ENCODE data around the gene GPR61.

GPR61 gene

DNA sequence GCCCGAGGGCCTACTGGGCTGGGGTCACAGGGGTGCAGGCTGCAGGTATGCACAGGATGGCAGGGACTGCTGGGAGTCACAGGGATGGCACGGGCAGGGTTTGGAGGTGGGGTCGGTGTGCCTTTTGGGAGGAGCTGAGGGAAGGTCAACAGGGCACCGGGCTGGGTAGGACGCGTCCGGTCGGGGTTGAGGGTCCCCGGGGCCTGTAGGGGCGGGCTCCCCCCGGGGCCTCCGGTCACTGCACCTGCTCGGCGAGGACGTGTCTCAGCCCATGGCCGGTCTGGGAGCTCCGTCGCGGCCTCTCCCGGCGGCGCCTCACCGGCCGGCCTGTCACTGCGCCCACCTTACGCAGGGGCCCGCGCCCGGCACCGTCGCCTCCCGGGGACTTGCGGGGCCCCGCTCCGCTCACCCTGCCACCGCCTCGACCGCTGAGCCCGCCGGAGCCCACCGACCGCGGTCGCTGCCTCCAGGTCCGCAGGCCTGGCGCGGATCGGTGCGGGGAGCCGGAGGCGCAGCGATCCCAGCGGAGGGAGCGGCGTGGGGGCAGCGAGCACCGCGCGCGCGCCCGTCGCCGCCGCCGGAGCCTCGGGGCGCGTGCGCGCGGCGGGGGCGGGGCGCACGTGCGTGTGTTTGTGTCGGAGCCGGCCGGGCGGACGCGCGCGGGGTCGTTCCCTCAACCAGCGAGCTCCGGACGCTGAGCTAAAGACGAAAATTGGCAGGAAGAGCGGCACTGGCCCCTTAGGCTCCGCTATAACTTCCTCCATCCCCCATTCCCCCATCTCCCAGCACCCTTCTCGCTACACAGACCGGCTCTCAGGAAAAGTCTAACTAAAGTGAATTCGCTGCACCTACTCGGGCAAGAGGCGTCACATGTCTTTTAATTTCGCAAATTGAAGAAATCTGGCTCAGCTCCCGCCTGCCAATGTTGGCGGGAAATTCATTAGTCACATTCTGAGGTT lies 30.2 kb upstream of the GPR61 start, which contains the start of gene AMIGO1:
Gene AMIGO1, minus strand, starts transcription at position 552 of the 959 bp plus-strand sequence. CDS start 815 bp downstream, outside the sequence.
- peak; percentile 50 to 84 (median 64) for DNase-seq

DNA sequence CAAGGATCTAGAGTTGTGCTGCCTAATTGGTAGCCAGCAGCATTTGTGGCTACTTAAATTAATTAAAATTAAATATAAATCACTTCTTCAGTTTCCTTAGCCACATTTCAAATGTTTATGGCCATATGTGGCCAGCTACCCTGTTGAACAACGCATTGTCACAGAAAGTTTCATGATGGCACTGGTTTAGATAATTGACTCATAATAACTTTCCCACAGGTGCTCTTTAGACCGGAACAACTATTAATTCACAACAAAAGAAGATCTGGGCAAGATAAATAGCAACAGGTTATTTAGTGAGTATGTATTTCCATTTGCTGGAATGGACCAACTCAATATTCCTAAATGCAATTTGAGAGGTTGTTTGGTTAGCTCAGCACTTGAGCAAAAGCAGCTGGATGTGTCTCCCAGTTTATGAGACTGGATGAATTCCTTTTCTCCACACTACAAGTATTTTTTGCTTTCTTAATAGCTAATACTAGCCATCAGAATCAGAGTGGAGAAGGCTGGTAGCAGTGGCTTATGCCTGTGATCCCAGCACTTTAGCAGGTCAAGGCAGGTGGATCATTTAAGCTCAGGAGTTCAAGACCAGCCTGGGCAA lies 26.5 kb upstream of the GPR61 start:
- no peak for DNase-seq

DNA sequence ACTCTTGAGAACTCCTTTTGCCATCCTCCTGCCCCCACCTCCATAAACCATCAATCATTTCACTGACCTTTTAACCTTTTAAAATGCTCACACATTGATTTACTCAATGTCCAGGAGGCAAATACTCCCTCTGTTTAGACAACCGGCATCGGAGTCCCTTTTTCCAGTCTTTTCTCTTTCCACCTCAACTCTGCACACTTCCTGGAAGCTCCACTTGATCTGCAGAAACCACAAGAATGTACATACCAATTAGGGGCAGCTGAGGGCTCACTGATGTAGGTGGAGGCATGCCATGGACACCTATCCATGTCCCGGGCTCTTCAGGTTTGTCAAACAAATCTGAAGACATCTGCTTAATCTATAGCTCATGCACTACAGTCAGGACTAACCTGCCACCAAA lies 24.8 kb upstream of the GPR61 start:
- DNase-seq = no peak

DNA sequence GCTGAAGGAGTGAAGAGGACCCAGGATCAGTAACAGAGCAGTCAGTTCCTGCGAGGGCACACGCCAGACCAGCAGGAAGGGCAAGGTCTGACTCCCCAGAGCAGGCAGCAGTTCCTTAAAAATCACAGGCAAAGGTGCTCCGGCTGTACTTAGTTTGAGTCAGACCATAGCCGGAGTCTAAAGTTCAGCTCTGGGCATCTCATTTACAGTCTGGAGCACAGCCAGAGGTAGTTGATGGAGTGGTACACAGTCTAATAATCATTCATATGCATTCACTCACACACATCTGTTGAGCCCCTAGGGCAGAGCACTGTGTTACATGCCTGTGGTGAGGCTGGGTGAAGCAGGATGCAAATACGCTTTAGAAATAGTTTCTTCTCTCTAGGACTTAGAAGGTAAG lies 22.8 kb upstream of the GPR61 start:
- no peak for DNase-seq

DNA sequence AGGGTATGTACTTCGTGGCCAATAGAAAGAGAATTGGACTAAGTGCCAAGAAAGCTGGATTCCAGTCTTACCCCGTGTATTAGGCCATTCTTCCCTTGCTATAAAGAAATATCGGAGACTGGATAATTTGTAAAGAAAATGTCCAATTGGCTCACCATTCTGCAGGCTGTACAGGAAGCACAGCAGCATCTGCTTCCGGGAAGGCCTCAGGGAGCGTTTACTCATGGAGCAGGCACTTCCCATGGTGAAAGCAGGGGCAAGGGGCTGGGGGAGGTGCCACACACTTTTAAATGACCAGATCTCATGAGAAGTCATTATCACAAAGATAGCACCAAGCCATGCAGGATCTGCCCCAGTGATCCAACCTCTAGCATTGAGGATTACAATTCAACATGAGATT lies 22.3 kb upstream of the GPR61 start:
- DNase-seq = no peak

DNA sequence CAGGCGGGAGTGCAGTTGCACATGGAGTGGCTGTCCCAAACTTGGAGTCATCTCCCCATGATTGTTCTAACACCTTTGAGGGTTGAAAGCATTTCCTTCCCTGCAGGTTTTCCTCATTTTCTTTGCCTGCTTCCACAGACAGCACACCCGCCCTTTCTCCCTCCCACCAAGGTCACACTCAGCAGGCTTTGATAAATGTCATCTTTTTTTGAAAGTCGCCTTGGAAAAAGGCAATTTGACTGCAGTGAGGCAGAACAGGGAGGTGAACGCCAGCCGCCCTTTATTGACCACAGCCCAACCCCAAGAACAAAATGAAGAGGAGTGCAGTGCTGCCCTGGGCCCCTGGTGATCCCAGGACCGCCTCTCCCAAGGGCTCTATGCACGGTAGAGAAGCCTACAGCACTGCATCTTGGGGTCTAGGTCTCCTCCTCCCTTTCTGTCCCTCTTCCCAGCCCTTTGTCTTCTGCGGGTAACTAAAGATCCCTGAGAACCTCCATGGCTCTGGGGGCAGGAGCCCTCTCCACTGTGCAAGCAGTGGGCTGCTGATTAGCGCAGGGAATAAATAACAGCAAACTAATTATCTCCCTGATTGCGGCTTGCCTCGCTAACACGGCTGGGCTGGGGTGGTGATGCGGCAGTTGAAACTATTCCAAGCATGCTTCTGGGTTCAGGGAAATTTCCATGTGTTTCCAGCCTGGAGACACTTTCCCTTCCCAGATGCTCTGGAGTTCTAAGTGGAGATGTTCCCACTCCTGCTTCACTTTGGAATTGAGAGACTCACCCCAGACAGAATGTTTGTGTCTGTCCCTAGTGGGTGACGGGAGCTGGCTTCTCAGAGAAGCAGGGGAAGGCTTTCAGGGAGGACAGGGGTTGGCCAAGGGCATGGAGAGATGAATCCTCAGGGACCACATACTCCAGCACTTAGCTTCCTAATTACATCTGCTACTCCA lies 18.4 kb upstream of the GPR61 start:
- no peak for DNase-seq

DNA sequence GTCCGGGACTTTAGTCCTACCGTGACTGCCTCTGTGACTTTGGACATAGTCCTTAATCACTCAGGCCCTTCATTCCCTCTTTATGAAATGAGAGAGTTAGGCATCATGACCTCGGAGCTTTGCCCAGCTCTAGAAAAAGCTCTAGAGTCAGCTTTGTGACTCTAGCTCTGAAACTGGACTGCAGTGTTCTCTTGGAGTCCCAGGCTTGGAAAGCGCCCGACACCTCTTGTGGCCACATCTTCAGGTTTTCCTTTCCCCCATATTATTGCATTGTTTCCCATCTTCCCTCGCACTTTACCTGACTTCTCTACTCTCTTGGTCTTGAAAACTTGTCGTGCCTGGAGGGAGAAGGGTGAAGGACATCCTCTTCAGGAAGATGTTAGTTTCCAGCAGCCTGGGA lies 17.6 kb upstream of the GPR61 start:
- DNase-seq = no peak

DNA sequence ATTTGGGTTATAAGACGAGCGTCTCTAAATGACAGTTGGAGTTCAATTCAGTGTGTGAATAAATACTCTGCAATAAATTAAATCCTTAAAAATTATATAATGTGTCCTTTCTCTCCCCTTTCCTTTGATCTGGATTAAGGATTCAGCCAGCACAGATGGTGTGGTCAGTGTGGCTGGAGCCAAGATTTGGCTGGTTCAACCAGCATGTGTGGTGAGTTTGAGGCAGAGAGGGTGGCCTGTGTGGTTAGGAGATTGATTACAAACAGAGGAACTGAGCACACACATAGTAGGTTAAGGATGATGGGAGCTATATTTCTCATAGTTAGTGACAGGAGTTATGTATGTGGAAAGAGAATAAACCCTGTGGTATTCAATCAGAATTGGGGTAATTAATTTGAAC lies 16.0 kb upstream of the GPR61 start:
- no peak for DNase-seq

DNA sequence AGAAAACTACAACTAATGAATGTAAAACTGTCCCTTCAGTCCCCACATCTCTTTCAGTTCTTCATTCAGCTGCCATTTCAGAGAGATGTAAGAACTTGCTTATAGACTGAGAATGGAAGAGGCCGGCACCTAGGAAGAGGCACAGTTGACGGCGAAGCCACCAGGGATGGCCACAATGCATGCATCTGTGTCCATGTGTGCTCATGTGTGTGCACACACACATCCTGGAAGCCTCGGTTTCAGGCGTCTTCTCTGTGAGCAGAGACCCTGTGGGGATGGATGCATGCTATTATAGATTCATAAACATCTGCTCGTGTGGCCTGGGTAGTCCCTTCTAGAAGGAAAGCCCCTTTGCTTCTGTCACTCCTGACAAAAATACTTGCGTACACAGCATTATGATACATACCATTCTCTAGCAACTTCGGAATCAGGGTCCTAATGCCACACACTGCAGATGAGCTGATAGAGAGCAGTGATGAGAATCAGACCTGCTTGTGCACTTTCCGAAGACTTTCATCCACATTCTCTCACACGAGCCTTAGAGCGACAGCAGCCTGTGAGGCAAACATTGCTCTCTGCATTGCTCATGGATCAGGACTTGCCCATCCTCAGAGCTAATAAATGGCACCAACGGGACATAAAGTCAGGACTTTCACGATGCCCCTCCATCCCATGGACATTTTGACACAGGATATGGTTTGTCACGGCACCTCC lies 12.4 kb upstream of the GPR61 start:
- DNase-seq = no peak

DNA sequence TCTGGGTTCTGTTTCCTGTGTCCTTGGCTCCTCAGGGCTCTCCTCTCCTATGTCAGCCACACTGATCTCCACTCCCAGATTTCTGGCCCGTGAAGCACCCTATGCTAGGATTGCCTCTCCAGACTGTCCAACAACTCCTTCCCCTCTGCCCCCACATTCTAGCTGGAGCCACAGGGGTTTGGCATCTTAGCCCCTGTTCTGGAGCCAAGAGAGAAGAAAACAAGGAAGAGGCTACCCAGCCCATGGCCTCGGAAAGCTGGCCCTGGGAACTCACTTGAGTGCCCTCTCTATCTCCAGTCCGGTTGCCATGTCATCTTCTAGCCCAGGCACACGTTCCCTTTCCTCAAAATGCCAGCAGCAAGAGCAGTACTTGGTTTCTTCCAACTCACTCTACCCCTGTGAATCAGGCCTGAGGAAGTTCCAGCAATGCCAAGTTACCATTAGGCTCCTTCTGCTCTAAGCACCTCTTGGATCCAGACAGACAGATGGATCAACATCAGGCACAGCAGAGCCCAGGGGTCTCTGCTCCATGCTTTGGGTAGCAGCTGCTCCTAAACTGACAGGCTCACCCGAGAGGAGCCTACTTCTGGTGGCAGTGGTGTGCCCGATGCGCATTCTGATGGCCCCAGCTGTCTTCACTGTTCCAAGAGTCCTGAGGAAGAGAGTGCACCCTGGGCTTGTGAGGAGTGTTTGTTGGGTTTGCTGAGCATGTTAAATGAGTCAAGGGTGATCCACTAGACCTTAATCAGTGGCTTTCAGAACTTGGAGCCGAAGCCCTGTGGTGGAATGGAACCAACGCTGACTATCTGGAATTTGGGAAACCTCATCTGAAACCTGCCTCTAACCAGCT lies 11.6 kb upstream of the GPR61 start:
- DNase-seq = no peak

DNA sequence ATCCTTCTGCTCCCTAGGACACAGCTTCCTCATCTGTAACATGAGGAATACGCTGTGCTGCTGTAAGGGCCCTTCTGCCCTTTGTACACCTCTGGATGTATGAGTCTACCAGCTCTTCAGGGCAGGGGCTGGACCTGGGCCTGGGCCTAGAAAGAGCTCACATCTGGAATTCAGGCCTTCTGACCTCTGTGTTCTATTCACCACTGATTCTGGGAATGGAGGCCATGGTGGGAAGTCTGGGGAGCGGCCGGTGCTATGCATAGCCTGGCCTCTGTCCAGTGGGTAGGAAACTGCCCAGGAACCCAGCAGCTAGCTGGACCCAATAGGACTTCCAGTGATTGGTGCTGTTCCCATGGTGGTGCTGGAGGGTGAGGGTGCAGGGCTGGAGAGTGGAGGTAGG lies 11.0 kb upstream of the GPR61 start:
- DNase-seq = no peak

DNA sequence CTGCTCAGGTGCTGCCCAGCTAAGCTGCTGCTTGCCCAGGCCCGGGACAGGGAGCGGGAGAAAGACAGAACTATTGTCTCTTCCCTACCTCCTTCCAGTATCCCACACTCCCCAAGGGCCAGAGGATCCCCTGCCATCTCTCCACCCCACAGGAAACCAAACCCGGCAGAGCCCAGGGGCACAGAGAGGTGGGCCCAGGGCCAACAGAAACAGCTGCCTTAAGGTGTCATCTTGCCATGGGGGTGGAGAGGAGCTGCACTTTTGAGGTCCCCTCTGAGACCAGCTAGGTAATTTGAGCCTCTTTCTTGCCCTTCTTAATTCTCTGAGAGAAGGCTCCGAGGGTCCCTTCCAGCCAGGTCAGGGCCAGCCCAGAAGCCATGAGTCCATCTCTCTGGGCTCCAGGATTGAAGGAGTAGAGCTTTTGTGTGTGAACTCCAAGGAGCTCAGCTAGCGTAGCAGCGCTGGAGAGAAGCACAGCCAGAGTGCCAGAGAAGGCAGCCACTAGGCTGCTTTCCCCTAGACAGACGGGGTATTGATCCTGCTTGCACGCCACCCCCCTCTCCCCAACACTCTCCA lies 9.7 kb upstream of the GPR61 start:
- DNase-seq = no peak

DNA sequence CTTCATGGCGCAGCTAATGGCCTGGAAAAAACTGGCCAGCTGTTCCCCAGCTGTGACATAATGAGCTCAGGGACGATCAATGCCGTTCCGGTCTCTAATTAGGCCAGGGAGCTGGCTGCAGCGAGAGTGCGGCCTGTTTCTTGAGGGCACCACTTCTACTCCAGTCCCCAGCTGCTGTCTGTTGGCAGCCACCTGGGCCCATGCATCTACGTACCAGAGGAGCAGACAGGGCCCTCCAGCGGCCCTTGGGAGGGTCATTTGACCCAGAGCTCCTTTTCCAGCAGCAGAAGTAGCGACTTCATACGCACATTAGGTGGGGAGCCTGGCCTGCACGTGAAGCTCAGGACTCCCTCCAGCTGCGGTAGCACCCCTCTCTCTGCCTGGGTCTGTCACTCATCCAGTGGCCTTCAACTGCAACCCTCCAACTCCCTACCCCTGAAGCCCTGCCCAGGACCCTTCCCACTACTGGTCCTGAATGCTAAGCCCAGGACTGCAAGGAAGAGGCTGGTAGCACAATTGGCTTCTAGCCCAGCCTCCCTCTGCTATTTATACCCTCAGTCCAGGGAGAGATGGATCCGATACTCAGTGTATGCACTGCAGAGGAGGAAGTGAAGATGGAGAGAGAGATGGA lies 9.1 kb upstream of the GPR61 start:
- DNase-seq = no peak

DNA sequence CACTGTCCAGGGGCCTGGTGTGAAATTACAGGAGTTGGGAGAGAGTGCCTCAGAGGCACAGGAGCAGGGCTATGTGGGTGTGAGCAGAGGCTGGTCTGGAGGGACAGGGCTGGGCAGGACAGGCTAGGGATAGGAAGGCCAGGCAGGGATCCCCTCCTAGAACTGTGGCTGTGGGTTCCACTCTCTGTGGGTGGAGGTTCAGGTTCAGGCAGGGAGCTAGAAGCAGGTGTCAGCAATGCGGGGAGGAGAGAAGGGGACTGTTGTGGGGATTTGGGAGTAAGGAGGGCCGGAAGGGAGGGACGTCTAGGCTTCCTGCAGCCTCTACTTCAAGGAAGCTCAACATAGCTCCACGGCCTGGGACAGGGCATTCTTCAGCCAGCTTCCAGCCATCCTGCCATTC lies 8.3 kb upstream of the GPR61 start:
- DNase-seq = no peak

DNA sequence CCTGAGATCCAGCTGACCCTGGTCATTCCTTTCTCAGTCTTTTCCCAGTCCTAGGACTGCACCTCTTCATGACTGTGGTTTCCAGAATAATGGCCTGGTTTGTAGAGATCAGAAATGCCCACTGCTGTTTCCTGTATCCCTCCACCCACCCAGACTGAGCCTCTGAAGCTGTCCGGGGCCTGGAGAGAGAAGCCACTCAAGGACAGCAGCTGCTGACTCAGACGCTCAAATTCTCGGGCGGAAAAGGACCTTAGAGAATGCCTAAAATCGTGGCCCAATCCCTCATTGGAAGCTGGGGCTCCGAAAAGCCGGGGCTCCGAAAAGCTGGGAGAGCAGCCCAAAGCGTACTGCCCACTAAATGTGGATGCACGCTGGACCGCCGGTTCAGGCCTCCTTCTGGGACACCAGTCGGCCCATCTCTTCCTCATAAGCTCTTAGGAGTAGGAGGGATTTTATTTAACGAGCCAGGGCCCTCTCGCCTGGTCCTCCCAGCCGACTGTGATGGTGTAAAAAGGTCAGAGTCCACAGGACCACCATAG lies 7.8 kb upstream of the GPR61 start:
- DNase-seq = no peak

DNA sequence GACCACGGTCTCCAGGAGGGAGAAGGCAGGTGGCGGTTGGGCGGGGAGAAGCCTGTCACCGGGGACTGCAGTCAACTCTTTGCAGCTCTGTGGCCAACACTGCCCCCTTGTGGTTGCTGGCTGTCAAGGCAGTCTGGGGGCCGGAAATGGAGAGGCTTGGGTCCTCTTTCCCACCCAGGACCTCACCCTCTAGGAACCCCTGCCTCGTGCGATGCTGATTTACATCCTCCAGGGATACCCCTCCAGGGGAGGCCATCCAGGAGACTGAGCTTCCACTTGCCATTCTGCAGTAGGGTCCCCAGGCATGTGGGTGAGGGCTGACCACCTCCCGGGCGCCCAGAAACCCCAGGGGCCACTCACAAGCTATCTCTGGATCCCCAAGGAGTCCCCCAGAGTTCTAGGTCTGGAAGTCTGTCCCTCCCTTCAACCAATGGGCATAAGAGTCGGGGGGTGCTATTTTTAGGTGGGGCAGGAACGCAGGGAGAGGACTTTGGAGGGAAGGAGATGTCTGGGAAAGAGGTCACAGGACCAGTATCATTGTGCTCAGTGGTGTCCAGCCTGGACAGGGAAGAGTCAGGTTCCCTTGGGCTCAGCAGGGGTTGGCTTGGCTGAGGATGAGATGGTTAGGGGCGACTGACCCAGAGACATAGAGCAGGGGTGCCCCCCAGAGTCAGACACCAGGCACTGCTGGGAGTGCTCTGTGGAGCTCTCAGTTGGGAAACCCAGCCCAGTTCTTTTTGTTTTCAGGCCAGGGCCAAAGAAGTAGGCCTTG lies 7.1 kb upstream of the GPR61 start:
- DNase-seq = peak; percentile 82 to 91 (median 87)

DNA sequence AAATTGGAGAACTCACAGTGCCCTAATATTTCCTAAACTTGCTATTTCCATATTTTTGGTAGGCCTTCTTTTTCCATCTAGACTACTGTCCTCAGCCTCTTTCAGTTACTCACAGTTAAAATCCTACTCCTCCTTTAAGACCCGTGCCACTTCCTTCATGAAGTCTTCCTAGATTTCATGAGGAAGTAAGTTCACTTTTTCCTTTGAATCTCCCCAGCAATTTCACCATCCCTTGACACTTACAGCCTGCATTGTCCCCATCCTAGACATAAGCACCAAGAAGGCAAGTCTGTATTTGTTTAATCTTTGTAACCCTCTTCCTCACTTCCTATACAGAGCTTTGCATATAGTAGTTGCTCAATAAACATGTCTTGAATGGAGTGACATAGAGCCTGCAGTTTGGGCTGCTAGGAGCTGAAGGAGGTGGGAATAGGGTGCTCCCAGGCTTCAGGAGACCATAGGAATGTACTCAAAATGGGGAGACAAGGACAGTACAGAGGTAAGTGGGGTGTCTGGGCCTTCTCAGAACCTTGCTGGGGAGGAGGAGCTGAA lies 5.3 kb upstream of the GPR61 start:
- DNase-seq = no peak

DNA sequence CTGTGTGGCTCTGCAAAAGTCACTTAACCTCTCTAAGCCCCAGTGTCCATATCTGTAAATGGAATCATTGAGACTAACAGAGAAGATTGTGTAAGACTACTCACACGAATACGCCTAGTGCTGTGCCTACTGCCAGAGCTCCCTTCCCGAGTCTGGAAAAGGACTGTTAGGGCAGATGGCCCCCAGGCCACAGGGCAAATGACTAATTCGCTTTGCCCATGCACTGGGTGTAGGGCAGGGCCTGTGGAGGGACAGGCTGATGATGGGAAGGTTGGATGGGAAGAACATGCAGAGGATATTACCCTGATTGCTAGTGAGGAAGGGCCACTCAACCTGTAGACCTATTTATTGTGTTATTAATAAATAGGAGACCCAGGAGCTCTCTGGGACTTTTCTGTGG lies 4.2 kb upstream of the GPR61 start:
- DNase-seq = no peak

DNA sequence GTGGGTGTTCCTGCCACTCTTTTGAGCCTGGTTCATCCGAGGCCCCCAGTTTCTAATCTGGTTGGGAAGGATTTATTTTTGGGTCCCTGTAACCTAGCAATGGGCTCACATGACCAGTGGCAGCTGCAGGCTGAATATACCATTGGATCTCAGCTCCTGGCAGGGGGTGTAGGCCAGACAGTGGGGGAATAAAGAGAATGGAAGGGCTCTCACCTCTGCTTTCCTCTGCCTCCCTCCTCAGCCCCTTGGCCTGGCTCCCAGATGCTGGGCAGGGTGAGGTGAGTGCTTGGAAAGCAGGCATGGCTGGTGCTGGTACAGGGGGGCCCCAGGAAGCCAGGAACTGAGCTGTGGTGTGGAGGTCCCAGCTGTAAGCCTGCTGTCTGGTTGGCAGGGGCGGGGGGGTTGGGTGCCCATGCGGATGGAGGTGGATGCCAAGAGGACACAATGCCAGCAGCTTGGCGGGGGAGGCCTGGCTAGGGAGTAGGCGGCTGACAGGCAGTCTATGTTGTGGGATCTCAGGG lies 3.6 kb upstream of the GPR61 start:
- no peak for DNase-seq
